ENCODE measurements around the gene CHD9. TPM values are rescaled to one million over a fixed set of nuclear protein-coding genes. Genes with fewer than 3 reads are reported as not detected.

Gene CHD9
- total RNA-seq, 1 experiment from 2014 or later: 14.6 TPM

GRCh38 chr16:53356478-53357207 is 301.9 kb downstream of the CHD9 start:
- no peak for DNase-seq (ENCODE audit: low read depth)

GRCh38 chr16:53357208-53357586 is 302.4 kb downstream of the CHD9 start:
- DNase-seq (ENCODE audit: low read depth): no peak

GRCh38 chr16:53357955-53358354 is 303.2 kb downstream of the CHD9 start:
- DNase-seq (ENCODE audit: low read depth): no peak

GRCh38 chr16:53358884-53359283 is 304.1 kb downstream of the CHD9 start:
- DNase-seq (ENCODE audit: low read depth): no peak

GRCh38 chr16:53369921-53370320 is 315.1 kb downstream of the CHD9 start:
- no peak for DNase-seq (ENCODE audit: low read depth)

GRCh38 chr16:53370827-53371226 is 316.0 kb downstream of the CHD9 start:
- no peak for DNase-seq (ENCODE audit: low read depth)

- no peak for DNase-seq (ENCODE audit: low read depth)
Observed at GRCh38 chr16:53372992-53373871, 318.4 kb downstream of the CHD9 start.

- no peak for DNase-seq (ENCODE audit: low read depth)
Observed at GRCh38 chr16:53374800-53375199, 320.0 kb downstream of the CHD9 start.

GRCh38 chr16:53378138-53378537 is 323.3 kb downstream of the CHD9 start:
- no peak for DNase-seq (ENCODE audit: low read depth)

Small RNAs within 50 kb of the gene (small RNA-seq; reads per million reads assigned to genes)
- gene RF01210 (not detected), gene RNA5SP427 (not detected)

Other genes with a start within 250 kb of the CHD9 start
- gene CHD9NB, start 2.1 kb upstream of the CHD9 start, total RNA-seq (2014; rRNA removed; shearing (Covaris generic)): 3.7 and 4.2 TPM in 2 replicates